ENCODE results near the gene RUNX2. TPM values are rescaled to one million over a fixed set of nuclear protein-coding genes. Genes with fewer than 3 reads are reported as not detected.
"Not testable (repeated sequence)": the region's sequence is repeated elsewhere in the genome, so short reads cannot be mapped to it uniquely, and the experiment has no call there.

Gene RUNX2
- total RNA-seq, 1 donor from 2014 or later = 3.1 TPM

DNA sequence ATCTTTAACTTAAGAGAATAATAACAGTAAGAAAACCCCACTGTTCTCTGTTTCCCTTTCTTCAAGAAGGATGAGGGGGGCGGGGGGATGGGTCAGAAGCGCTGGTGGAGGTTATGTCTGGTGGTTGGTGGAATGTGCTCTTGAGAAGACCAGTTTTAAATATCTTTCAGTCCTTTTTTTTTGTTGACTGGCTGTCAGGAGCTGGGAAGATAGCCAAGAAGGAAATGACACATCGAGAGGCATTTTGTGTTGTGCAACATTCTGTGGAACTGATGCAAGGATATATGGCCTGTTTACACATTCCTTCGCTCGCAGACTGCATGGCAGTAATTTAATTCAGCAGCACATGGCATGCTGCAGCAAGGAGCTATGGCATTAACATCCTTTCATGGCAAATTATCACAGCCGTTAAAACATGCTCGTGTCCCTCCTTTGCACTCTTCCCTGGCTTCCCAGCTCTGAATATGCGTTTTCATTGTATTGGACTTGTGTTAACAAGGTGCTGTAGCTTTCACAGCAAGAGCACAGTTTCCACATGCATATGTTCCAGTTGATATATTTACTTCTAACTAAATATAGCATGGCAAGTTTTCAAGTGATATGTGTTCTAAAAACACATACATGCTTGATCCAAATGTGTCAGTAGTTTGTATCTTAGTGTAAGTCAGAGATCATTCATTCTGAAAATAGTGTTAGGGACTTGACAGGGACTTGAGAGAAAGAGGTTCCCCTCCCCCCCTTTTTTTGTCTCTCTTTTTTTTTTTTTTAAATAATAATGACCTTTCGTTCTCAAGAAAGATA, 117.8 kb downstream of the RUNX2 start:
- intact Hi-C loops (cut with DNase I) = no loop called here
- DNase-seq (ENCODE audit: low spot score) = peak; percentile 80

DNA sequence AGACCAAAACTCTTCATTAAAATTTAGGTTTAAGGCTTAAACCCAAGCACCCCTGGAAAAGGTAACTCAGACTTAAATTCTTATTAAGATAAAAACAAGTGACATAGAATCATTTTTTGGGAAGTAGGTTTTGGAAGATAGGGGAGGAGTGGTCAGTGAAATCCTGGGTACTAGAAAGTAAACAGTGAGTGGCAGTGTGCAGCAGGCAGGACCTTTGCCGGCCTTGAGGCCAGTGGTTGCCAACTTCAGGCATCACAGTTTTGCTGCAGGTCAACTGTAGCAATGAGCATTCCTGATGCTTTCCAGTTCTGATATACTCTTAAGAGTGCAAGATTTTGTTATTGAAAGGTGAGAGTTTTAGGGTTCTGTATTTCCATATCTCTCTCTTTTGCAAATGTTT, 118.9 kb downstream of the RUNX2 start:
- intact Hi-C loops (cut with DNase I) = no loop called here
- no peak for DNase-seq (ENCODE audit: low spot score)

DNA sequence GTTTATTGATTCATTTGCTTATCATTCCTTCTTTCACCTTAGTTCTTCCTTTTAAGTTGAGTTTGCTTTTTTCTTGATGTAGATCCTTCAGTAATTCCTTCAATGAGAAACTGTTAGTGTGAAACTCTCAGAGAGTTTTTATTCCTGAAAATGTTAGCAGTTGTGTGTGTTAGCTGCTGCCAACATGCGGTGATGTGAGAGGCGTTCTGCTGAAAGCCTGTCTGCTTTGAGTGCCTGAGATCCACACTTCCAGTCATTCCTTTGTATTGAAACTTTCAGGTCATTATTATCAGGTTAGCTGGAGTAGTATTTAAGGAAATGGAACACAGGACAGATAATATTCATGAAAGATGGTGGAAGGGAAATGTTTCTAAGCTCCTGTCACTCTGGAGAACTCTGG, 119.6 kb downstream of the RUNX2 start:
- no peak for DNase-seq (ENCODE audit: low spot score)
- intact Hi-C loops (cut with DNase I) = no loop called here

DNA sequence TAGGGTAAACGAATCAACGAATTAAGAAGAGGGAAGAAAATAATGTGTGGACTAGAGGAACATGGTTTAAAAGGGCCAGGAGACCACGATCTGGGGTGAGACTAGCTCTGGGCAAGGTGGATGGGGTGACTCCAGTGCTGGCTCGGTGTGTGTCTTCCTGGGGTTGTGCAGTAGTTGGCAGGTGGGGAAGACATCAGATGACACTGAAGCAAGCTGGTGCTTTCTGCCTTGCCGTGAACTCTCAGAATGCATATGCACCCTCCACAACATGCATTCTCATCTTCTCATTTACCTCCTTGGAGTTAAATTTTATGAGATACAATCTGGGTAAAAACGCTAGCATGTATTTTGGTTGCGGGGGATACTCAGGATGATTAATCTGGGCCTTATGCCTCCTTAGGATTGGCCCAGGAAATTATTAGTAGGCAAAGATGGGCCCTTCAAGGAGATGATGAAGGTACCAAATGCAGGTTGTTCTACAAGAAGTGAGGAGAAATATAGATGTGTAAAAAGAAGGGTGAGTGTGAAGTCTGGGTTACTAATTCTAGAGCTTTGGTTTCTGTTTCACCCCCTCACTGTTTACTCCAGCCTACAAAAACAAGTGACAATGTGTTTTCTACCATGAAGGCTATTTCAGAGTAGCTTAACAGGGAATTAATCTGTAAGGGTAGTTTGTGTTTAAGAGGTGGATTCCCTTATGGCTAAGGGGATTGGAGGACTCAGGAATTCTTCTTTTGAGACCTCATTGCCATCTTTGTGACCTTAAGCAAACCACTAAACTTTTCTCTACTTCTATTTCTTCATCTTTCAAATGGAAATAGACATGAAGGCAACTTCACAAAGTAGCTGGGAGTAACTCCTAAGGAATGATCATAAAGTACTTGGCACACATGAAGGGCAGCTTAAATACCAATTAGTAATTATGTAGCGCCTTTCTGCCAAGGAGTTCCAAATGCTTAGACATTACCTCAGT, 120.6 kb downstream of the RUNX2 start:
- intact Hi-C loops (cut with DNase I) = no loop called here
- DNase-seq (ENCODE audit: low spot score) = no peak

DNA sequence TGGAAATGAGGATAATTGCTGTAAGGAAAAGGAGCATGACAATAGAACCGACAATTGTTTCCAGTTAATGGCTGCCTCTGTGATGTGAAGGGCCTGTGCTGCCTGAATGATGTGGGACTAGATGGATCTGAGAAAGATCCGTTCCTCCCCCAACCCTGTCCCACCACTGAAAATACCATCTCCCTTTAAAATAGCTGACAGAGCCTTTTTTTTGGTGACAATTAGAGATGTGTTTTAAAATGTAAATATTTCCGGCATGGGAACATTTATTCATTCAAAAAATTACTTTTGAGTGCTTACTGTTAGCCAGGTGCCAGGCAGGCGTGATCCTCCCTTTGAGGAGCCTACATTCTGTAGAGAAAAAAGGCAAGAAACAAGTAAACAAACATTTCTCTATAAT, 122.0 kb downstream of the RUNX2 start:
- intact Hi-C loops (cut with DNase I) = no loop called here
- no peak for DNase-seq (ENCODE audit: low spot score)

DNA sequence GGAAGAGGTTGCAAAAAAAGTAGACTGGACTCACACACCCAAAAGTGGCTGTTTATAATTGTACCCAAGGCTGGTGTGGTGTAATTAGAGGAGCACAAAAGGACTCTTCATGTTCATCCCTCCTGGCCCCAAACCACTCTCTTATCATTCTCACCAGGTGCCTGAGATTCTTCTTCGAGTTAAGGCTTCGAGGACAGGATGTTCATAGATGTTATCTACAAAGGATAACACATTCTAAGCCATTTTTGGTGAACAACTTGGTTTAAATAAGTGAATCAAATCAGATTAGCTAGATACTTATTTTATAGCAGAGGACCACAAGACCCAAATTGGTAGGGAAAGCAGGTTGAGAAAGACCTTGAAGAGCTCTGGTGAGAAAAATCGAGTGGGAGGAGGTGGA, 122.7 kb downstream of the RUNX2 start:
- no peak for DNase-seq (ENCODE audit: low spot score)
- intact Hi-C loops (cut with DNase I) = no loop called here

DNA sequence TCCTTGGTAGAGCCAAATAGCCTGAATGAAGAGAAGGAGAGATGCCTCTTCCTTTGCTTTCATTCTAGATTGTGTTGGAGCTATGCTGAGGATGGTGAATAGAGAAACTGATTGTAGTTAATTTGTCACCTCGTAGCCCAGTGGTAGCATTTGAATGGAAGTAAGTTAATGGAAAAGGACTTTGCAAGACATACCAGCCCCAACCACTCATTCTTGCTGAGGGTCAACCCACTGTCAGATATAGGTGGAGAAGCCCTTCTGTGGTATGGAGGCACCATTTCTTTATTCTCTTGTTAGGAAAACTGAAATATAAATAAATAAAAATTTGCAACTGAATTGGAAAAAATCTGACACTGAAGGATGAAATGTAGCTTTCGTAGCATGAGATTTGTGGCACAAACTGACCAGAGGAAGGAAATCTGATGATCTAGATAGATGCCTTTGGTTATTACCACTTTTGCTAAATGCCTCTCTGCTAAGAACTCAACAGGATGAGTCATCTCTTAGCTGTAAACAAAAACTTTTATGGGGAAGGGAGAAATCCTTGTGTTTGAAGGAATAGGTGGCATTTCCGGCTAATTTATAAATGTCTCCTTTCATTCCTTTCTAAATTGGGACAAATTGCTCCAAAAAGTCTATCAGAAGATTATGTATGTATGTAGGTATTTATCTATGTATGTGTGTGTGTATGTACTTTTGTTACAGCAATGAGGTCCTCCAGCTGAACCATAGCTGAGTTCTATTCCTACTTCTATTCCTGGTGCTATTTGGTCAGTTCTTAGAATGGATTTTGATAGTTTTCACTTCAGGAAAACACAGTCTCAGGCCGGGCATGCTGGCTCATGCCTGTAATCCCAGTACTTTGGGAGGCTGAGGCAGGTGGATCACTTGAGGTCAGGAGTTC, 126.1 kb downstream of the RUNX2 start:
- DNase-seq (ENCODE audit: low spot score) = no peak
- intact Hi-C loops (cut with DNase I) = no loop called here

DNA sequence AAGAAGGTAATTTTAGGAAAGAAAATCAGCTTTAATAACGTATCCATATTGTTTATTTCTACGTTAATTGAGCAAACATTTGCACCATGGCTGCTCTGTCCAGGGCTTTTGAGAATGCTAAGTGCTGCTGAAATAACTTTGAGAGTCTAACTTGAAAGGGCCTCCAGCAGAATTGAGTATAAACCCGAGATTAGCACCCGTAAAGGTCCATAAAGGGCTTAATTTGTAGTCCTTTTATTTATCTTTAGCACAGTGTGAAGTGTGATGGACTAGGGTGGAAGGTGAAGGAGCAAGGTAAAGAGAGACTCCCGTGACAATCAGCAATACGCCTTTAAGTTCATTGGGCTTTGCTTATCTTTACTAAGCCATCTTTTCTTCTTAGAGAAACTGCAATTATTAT, 127.3 kb downstream of the RUNX2 start:
- intact Hi-C loops (cut with DNase I) = no loop called here
- no peak for DNase-seq (ENCODE audit: low spot score)

DNA sequence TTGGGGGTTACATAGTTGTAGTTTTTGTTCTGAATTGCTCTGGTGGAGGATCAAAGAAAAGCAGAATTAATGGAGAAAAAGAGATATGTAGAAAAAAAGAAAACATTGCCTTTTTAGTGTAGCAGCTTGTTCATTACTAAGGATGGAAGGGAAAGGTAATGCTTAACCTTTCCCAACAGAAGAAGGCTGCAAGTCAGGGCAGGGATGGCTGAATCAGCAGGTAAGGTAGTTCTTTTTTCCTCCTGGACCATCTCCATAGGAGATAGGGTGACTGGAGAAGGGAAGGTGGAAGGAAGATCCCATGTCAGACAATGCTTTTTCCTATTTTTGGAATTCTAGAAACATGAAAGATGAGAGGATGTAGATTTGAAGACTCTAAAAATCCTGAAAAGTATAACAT, 129.0 kb downstream of the RUNX2 start:
- no peak for DNase-seq (ENCODE audit: low spot score)
- intact Hi-C loops (cut with DNase I) = no loop called here

DNA sequence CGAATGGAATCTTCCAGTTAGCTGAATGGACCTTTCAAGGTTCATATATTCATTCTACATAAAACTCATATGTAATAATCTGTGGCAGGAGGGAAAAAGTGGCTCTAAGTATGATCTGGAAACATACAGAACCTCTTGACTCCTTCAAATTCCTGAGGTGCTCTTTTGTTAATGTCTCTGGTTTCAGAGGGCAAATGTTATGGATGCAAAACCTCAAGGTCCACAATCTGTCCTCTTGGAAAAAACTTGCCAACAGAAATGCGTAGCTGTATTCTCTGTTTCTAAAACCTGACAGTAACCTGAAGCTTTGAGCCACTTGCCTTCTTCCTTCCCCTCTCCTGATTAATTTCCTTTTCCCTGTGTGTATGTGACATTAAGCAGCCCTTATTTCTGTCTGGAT, 130.5 kb downstream of the RUNX2 start:
- intact Hi-C loops (cut with DNase I) = no loop called here

DNA sequence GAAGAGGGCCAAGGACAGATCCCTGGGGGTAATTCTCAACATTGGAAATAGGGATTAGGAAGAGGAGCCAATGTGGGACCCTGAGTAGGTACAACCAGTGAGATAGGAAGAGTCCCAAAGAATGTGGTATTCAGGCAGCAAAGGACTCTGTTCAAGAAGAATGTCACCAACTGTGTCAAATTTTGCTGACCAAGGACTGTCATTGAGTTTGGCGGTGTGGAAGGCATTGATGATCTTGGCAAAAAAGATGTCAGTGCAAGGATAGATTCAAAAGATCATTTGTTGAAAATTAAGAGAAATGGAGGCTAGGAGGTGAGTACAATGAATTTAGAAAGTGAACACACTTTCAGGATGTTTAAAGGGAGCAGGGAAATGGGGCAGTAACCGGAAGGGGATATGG, 132.0 kb downstream of the RUNX2 start:
- intact Hi-C loops (cut with DNase I) = no loop called here
- no peak for DNase-seq (ENCODE audit: low spot score)

More for the DNA sequence above, 130.5 kb downstream of the RUNX2 start:
- DNase-seq (ENCODE audit: low spot score) = no peak

DNA sequence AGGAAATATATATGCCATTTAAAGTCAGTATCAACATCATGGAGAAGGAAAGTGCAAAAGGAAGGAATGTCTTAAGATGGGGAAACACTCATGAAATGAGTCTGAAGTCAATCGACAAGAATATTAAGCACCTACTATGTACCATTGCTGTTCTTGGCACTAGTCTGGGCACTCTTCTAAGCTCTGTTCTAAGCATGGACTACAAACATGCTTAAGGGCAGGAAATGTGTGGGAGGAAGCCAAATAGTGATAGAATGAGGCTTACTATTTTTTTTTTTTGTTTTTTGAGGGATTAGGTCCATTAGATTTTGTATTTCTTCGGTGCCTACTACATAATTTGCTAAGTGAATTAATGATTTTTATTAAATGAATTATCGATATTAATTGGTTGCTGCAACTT, 133.4 kb downstream of the RUNX2 start:
- intact Hi-C loops (cut with DNase I) = no loop called here
- no peak for DNase-seq (ENCODE audit: low spot score)

DNA sequence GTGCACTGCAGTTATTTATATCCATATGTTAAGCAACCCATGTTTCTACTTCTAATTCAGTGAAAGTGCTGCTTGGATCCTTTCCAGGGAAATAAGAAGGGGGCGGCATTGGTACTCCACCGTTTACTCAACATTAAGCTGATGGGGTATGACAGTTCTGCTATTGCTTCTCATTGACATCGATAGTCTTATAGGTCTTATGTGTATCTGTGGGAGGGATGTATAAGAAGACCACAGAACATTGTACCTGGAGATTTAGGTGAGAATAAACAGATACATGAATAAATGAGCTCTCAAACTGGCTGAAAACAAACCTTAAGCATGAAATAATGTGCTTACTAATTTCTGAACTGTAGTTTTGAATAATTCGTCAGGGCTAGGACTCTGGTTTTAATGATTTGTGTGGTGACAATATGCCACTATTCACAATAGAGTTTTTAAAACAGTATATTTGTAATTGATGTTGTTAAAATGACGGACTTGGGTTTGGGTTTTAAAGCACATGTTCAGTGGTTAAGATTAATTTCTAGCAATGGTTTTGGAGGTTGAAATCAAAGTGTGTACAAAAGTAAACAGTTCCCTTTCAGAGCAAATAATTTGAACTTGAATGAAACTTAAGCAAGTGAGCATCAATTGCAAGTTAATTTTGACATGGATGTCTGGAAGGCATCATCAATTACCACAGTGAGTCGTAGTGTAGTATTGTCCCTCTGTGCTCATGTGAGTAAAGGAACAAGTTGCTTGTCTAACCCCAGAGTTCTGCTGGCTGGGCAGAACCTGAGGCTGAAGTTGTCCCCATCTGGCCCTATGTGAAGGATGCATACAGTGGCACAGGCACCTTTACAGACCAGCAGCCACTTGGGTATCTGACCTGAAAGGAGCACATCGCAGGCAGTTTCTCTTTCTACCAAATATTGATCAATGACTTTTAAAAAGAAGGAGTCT, 134.3 kb downstream of the RUNX2 start:
- intact Hi-C loops (cut with DNase I) = no loop called here
- no peak for DNase-seq (ENCODE audit: low spot score)

DNA sequence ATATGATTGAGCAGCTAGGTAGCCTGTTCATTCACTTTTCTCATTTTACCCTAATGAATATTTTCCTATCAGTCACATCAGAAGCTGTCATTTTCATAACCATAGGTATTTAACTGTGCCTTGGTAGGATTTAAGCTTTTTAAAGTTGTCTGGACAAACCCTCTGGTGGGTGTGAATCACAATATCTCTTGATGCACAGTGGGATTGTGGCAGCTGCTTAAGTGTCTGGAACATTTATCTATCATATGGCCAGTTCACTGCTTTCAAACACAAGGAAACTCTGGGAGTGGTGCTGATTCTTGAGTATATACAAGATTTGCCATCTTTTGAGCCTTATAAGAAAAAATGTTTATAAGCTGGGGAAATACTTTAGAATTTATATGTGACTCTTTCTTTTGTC, 136.6 kb downstream of the RUNX2 start:
- intact Hi-C loops (cut with DNase I) = no loop called here
- DNase-seq (ENCODE audit: low spot score) = no peak

DNA sequence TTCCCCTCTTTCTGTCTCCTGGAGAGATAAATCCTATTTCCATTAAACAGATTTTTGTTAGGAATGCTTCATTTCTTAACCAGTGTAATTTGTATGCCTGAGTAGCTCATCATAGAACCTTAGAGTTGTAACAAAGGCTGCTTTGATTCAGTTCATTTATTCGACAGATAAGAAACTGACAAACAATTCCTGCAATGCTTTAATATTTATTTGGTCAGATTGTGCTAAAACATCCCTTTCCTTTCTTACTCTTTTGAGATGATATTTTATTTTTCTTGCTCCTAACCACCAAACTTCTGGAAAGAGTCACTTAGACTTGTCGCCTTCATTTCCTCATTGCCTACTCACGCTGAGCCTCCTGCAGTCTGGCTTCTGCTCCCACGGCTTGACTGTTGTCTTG, 138.6 kb downstream of the RUNX2 start:
- no peak for DNase-seq (ENCODE audit: low spot score)
- intact Hi-C loops (cut with DNase I) = no loop called here

DNA sequence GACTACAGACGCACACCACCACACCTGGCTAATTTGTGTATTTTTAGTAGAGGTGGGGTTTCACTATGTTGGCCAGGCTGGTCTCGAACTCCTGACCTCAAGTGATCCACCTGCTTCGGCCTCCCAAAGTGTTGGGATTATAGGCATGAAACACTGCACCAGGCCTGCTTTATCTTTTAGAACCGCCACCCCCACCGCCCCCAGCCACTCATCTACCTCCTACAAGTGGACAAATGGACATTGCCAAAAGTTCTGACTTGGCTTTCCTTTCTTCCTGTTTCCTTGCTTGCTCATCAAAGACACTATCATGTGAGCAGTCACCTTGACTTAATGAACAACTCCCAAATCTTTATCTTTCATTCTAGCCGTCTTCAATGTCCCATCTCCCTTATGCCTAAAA, 139.3 kb downstream of the RUNX2 start:
- DNase-seq (ENCODE audit: low spot score); intact Hi-C loops (cut with DNase I): not testable (repeated sequence)

DNA sequence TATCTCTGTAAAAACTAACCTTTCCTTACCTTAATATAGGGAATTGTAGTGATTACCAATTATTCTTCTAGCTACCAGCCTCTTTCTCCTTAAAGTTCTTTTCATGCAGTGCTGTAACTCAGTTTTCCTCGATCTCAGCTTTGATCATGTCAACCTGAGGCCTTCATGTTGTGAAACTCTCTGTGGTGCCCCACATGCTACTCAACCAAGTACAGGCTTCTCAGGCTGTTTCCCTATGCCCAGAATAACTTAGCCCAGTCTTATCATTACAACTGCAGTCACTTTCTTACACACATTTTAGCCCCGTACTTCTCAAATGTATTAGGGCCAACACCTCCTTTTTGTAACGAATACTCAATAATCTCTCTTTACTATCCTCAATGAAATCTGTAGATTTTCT, 139.7 kb downstream of the RUNX2 start:
- intact Hi-C loops (cut with DNase I) = no loop called here
- no peak for DNase-seq (ENCODE audit: low spot score)

DNA sequence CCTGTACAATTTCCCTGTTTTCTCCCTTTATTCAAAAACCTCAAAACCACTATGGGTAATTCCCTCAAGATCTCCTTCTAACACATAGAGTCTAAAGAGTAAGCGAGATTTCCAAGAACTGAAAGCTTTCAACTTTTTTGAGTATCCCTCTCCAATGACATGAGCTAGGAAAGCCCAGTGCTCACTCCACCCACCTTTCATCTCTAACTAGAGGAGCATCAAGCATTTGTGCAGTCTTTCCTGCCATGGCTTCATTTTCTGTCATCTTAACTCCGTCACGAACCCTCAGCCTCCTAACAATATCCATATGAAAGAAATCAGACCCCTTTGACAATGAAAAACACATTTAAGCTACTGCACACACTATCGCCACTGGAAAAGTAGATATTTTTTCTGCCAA, 141.5 kb downstream of the RUNX2 start:
- no peak for DNase-seq (ENCODE audit: low spot score)
- intact Hi-C loops (cut with DNase I) = no loop called here

Measured in cardiac septum (tissue), 1 donor.